Immature natural killer cell (primary cell): ENCODE data around the gene FBXO41. TPM values are rescaled to one million over a fixed set of nuclear protein-coding genes. Genes with fewer than 3 reads are reported as not detected.

ENCODE experiments used
- DNase-seq, 3 donors: peaks; one replicate each; pipeline ENCODE4 v3.0.0; 2022; ENCODE audit warnings: mixed read lengths in 1 of 3
- H3K27ac Mint-ChIP-seq, 6 donors: one replicate each; pipeline ENCODE4 v1.8.0; 2020; ENCODE audit warnings: mixed read lengths in 6 of 6, mild to moderate bottlenecking in 5 of 6, inconsistent platforms in 4 of 6, moderate library complexity in 3 of 6
- H3K27me3 Mint-ChIP-seq, 3 donors: one replicate each; pipeline ENCODE4 v1.8.0; 2020 to 2021; ENCODE audit warnings: low read depth in 3 of 3, mild to moderate bottlenecking in 3 of 3, mixed read lengths in 3 of 3, moderate library complexity in 3 of 3, inconsistent platforms in 1 of 3
- H3K36me3 Mint-ChIP-seq, 3 donors: one replicate each; pipeline ENCODE4 v1.8.0; 2020; ENCODE audit warnings: mixed read lengths in 3 of 3, inconsistent platforms in 2 of 3, mild to moderate bottlenecking in 2 of 3
- H3K4me1 Mint-ChIP-seq, 2 donors: one replicate each; pipeline ENCODE4 v1.8.0; 2020; ENCODE audit warnings: inconsistent platforms in 2 of 2, mild to moderate bottlenecking in 2 of 2, mixed read lengths in 2 of 2, moderate library complexity in 1 of 2
- H3K4me3 Mint-ChIP-seq, 5 donors: one replicate each; pipeline ENCODE4 v1.8.0; 2020; ENCODE audit warnings: mild to moderate bottlenecking in 5 of 5, mixed read lengths in 5 of 5, inconsistent platforms in 3 of 5, moderate library complexity in 3 of 5
- H3K9me3 Mint-ChIP-seq, 6 donors: one replicate each; pipeline ENCODE4 v1.8.0; 2020; ENCODE audit warnings: mild to moderate bottlenecking in 6 of 6, mixed read lengths in 6 of 6, inconsistent platforms in 4 of 6, moderate library complexity in 3 of 6
- polyA plus RNA-seq, 3 donors: library from polyadenylated mRNA; unstranded; fragments of 300-500 nt; fragmentation: Illumina TruSeq; gene quantifications; one replicate each; pipeline ENCODE4 v1.2.3, GENCODE V29; 2021

FBXO41 gene
- polyA plus RNA-seq, 3 donors from 2014 or later = 0.40 to 1.2 TPM; not detected in 1

DNA sequence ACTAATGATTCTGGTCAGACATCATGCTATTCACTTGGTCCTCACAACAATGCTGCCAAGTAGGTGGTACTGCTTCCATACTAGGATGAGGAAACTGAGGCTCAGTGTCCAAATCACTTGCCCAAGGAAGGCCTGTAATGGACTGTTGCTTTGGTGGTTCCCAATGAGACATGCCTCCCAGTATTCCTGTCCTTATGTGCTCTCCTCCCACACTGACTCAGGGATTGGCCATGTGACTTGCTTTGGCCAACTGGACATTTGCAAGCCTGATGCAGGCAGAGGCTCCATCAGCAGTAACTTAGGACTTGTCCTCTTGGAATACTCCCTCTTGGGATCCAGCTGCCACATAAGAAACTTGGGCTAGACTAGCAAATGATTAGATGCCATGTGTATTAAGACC, 3.0 kb downstream of the FBXO41 start:
- H3K9me3 Mint-ChIP-seq = no peaks in the 10 kb centered on the region
- DNase-seq = no peak
- H3K27ac Mint-ChIP-seq = no peak overlapping the region
- H3K4me3 Mint-ChIP-seq = no peak overlapping the region
- peaks cover 0 to 21% (median 4%) of the 10 kb centered on the region in 3 donors for H3K36me3 Mint-ChIP-seq
- peaks cover 0 to 3% (median 2%) of the 10 kb centered on the region in 3 donors for H3K27me3 Mint-ChIP-seq
- H3K4me1 Mint-ChIP-seq = peaks cover 19% of the 10 kb centered on the region in 2 donors

DNA sequence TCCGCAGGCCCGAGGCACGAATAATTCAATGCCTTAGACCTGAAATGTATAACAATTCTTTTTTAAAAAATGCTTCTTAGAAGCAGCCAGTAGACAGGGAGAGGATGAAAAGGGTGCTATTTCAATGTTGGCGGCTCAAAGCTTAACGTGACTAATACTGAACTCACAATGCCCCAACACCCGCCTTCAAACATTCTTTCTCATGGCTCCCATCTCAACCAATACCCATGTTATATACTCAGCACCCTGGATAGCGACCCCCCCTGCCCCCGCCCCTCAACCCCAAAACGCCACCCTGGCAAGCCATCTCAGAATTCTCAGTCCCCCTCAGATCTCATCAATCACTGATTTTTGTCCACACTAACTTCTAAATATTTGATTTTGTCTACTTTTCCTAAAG, 4.4 kb downstream of the FBXO41 start:
- DNase-seq = no peak
- Mint-ChIP-seq H3K4me3 (no peak overlapping the region), H3K27me3 (peaks cover 0 to 3% (median 2%) of the 10 kb centered on the region in 3 donors), H3K9me3 (no peaks in the 10 kb centered on the region), H3K27ac (no peak overlapping the region), H3K36me3 (peaks cover 0 to 21% (median 4%) of the 10 kb centered on the region in 3 donors), H3K4me1 (peaks cover 6 to 7% of the 10 kb centered on the region in 2 donors)

DNA sequence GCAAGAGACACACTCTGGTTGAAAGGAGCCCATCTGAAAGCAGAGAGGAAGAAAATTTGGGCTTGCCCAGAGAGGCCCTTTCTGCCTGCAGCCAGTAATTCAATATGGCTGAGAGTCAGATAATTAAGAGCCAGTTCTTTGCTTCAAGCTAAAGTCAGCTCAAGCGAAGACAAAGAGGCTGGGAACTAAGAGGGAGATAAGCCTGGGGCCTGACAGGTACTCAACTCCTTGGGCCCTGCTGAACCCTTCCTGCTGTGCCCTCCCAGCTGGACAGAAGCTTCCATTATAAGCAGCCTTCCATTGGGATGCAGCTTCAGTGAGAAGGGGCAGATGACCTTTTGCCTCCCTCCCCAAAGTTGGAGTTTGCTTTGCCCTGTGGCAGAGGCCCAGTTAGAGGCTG, 12.0 kb downstream of the FBXO41 start:
- Mint-ChIP-seq H3K27me3 (peaks cover 0 to 7% (median 5%) of the 10 kb centered on the region in 3 donors), H3K4me3 (no peak overlapping the region), H3K9me3 (peaks cover 0 to 1% (median 0%) of the 10 kb centered on the region in 6 donors), H3K36me3 (no peaks in the 10 kb centered on the region), H3K4me1 (peaks cover 6 to 17% of the 10 kb centered on the region in 2 donors), H3K27ac (no peak overlapping the region)
- no peak for DNase-seq

DNA sequence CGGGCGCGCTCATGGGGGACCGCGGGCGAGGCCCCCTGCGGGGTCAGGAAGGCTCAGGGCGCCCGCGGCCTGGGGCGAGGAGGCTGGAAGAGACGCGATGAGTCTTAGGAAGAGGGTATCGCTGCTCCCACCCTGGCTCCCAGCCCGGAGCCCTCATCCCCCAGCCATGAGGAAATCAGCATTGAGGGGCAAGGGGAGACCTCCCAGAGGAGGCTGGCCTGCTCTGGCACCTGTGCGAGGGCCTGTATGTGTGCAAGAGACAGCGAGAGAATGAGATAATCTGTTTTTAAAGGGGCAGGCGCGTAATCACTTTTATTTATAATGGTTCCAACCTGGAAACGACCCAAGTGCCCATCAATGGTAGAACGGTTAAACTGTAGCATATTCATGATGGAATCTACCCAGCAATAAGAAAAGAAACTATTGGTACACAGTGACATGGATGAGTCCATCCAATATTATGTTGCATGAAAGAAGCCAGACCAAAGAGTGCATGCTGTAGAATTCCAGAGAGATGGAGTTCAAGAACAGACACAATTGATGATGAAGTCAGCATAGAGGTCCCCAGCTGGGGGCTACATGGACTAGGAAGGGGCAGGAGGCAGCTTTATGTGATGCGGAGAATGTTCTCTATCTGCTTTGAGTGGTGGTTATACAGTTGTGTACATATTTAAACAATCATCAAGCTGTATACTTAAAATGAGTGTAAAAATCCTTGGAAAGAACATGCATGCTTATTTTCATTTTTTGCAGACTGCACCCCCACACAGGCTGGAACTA, 14.4 kb downstream of the FBXO41 start:
- Mint-ChIP-seq H3K9me3 (peaks cover 0 to 1% (median 0%) of the 10 kb centered on the region in 6 donors), H3K4me3 (peak overlapping the region; percentile 2 to 53 (median 15)), H3K4me1 (peaks cover 8 to 17% of the 10 kb centered on the region in 2 donors), H3K27ac (no peak overlapping the region), H3K27me3 (peaks cover 0 to 7% (median 5%) of the 10 kb centered on the region in 3 donors), H3K36me3 (peaks cover 0 to 5% (median 0%) of the 10 kb centered on the region in 3 donors)
- no peak for DNase-seq

GRCh38 chr2:73268830-73269685, 15.2 kb downstream of the FBXO41 start:
- peaks cover 0 to 7% (median 5%) of the 10 kb centered on the region in 3 donors for H3K27me3 Mint-ChIP-seq
- peak; percentile 43 to 70 (median 62) for DNase-seq
- H3K27ac Mint-ChIP-seq = no peak overlapping the region
- H3K4me1 Mint-ChIP-seq = peaks cover 8 to 17% of the 10 kb centered on the region in 2 donors
- H3K36me3 Mint-ChIP-seq = peaks cover 0 to 5% (median 0%) of the 10 kb centered on the region in 3 donors
- H3K4me3 Mint-ChIP-seq = peak overlapping the region in 4 of 5 donors; percentile 3 to 60 (median 42)
- peaks cover 0 to 1% (median 0%) of the 10 kb centered on the region in 6 donors for H3K9me3 Mint-ChIP-seq

DNA sequence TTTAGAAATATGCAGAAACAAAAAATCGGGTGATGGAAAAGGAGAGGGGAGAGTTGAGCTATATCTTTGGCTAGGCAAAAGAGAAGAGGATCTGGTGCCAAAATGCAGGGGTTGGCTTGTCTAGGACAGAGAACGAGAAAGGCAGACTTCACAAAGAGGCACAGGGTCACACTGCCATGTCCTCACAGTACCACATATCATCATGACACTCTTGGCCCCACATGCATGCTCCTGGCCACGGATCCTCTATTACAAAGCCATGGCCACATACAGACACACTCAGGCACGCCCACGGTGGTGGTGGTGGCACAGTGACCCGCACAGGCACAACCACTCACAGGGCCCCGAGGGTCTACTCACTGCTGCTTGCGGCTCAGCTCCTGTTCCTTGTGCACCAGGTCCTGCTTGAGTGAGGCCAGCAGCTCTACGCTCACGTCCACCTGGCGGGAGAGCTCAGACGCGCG, 15.9 kb downstream of the FBXO41 start:
- no peak for DNase-seq
- Mint-ChIP-seq H3K36me3 (peaks cover 0 to 5% (median 0%) of the 10 kb centered on the region in 3 donors), H3K27me3 (peaks cover 1 to 7% (median 5%) of the 10 kb centered on the region in 3 donors), H3K4me3 (peak overlapping the region; percentile 37 to 61 (median 58)), H3K27ac (no peak overlapping the region), H3K9me3 (no peaks in the 10 kb centered on the region), H3K4me1 (peaks cover 8 to 17% of the 10 kb centered on the region in 2 donors)

- H3K4me3 Mint-ChIP-seq = no peak overlapping the region
- no peaks in the 10 kb centered on the region for H3K9me3 Mint-ChIP-seq
- H3K4me1 Mint-ChIP-seq = peaks cover 8 to 17% of the 10 kb centered on the region in 2 donors
- no peak for DNase-seq
- H3K27ac Mint-ChIP-seq = no peak overlapping the region
- H3K36me3 Mint-ChIP-seq = peaks cover 0 to 5% (median 0%) of the 10 kb centered on the region in 3 donors
- H3K27me3 Mint-ChIP-seq = peaks cover 2 to 7% (median 5%) of the 10 kb centered on the region in 3 donors
These were observed 17.3 kb downstream of the FBXO41 start for GRCh38 chr2:73267008-73267407.

GRCh38 chr2:73266061-73266901, 18.0 kb downstream of the FBXO41 start:
- H3K27ac Mint-ChIP-seq = no peak overlapping the region
- peaks cover 8 to 17% of the 10 kb centered on the region in 2 donors for H3K4me1 Mint-ChIP-seq
- no peak overlapping the region for H3K4me3 Mint-ChIP-seq
- no peaks in the 10 kb centered on the region for H3K9me3 Mint-ChIP-seq
- no peak for DNase-seq
- H3K27me3 Mint-ChIP-seq = peaks cover 2 to 7% (median 5%) of the 10 kb centered on the region in 3 donors
- H3K36me3 Mint-ChIP-seq = peaks cover 0 to 5% (median 0%) of the 10 kb centered on the region in 3 donors

GRCh38 chr2:73265298-73266060, 18.8 kb downstream of the FBXO41 start:
- H3K4me1 Mint-ChIP-seq = peaks cover 6 to 17% of the 10 kb centered on the region in 2 donors
- peaks cover 0 to 5% (median 0%) of the 10 kb centered on the region in 3 donors for H3K36me3 Mint-ChIP-seq
- peaks cover 2 to 7% (median 4%) of the 10 kb centered on the region in 3 donors for H3K27me3 Mint-ChIP-seq
- no peak for DNase-seq
- no peak overlapping the region for H3K27ac Mint-ChIP-seq
- H3K4me3 Mint-ChIP-seq = no peak overlapping the region
- no peaks in the 10 kb centered on the region for H3K9me3 Mint-ChIP-seq

- H3K4me3 Mint-ChIP-seq = no peak overlapping the region
- H3K36me3 Mint-ChIP-seq = peaks cover 0 to 5% (median 0%) of the 10 kb centered on the region in 3 donors
- no peak for DNase-seq
- no peak overlapping the region for H3K27ac Mint-ChIP-seq
- H3K9me3 Mint-ChIP-seq = no peaks in the 10 kb centered on the region
- H3K4me1 Mint-ChIP-seq = peaks cover 6 to 12% of the 10 kb centered on the region in 2 donors
- H3K27me3 Mint-ChIP-seq = peaks cover 0 to 5% (median 2%) of the 10 kb centered on the region in 3 donors
These were observed 19.5 kb downstream of the FBXO41 start for GRCh38 chr2:73264783-73265182.

GRCh38 chr2:73264332-73264606, 20.0 kb downstream of the FBXO41 start:
- Mint-ChIP-seq H3K27me3 (peaks cover 0 to 5% (median 2%) of the 10 kb centered on the region in 3 donors), H3K27ac (no peak overlapping the region), H3K4me1 (peaks cover 6 to 11% of the 10 kb centered on the region in 2 donors), H3K9me3 (no peaks in the 10 kb centered on the region), H3K4me3 (no peak overlapping the region), H3K36me3 (peaks cover 0 to 5% (median 0%) of the 10 kb centered on the region in 3 donors)
- no peak for DNase-seq

DNA sequence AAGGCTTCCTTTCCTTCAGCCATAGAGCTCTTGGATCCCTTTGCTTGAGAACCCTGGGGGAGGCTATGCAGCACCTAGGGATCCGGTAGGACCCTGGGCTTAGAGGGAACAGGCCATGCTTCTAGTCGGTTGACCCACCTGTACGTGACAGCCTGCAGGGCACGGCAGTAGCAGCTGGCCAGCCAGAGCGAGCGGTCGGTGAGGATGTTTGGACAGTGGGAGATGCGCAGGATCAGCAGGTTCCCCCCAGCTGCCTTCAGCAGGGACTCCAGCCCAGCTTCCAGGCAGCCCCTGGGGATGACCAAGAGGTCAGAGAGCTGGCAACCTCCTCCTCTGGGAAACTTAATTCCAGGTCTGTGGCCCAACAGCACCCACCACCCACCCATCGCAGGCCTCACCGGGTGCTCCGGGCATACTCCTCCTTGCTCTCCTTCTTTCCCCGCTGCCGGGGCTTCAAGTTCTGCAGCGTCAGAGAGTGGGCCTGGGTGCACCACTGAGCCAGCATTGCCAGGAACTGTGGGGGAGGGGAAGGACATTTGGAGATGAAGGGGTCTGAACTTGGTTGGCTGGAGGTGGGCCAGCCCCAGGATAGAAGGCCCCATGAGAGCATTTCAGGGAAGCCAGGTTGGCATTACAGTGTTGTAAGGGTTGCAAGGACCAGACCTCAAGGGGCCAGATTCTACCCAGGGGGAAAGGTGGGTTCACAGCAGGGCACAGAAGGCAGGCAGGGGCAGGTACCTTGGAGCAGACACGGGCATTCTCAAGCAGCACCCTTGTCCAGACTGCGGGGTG, 20.5 kb downstream of the FBXO41 start:
- DNase-seq = no peak
- H3K4me3 Mint-ChIP-seq = no peak overlapping the region
- peaks cover 0 to 5% (median 0%) of the 10 kb centered on the region in 3 donors for H3K36me3 Mint-ChIP-seq
- H3K27me3 Mint-ChIP-seq = peaks cover 0 to 5% (median 2%) of the 10 kb centered on the region in 3 donors
- H3K9me3 Mint-ChIP-seq = no peaks in the 10 kb centered on the region
- peaks cover 6 to 11% of the 10 kb centered on the region in 2 donors for H3K4me1 Mint-ChIP-seq
- H3K27ac Mint-ChIP-seq = no peak overlapping the region
